ENCODE data around the gene ATP6V1A.
A peak's percentile ranks its signal among the peaks of the same experiment; 100 is the strongest.
"Not testable (repeated sequence)": the region's sequence is repeated elsewhere in the genome, so short reads cannot be mapped to it uniquely, and the experiment has no call there.

Gene ATP6V1A

DNA sequence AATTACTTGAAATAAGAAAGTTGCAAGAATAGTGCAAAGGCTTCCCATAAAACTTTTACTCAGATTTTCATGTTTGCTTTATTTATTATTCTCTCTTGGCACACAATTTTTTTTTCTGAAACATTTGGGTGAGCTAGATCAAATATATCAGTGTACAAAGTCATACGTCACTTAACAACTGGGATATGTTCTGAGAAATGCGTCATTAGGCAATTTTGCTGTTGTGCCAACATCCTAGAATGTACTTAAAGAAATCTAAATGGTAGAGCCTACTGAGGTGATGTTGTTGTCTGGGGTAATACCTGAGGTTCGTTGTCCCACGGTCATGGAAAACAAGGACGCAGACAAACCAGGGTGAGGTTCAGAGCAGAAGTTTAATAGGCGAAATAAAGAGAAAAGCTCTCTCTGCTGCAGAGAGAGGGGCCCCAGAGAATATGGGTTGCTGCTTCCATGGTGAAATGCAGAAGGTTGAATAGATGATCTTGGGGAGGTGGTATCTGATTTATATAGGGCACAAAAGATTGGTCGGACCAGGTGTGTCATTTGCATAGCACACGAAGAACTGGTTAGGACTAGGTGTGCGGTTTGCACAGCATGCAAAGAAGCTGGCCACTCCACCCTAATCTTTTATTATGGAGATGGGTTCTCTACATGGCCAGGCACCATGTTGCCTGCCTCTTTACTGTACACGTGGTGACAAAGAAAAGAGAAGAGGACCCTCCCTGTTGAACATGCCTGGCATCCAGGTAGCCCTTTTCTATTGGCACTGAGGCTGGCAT, 82.9 kb downstream of the ATP6V1A start:
- no peak for DNase-seq

- DNase-seq, result no peak
Observed at GRCh38 chr3:113831103-113831355, 84.2 kb downstream of the ATP6V1A start.

- no peak for DNase-seq
Observed at GRCh38 chr3:113832477-113833164, 85.8 kb downstream of the ATP6V1A start.

DNA sequence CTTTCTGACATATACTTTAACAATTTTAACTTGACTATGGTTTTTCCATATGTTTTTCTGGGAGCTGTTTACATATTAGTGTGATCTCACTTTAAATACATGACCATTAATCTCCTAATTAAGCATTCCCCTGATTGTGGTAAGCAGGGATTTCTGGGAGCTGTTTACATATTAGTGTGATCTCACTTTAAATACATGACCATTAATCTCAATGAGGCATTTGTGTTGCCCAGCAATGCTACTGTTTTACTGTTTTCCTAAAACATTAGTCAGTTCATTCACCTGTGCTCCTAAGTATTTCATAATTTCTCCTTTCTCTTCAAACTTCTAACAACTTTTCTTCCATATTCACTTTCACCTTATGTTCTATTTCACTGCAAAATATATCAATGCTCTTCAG, 88.1 kb downstream of the ATP6V1A start:
- no peak for DNase-seq

DNA sequence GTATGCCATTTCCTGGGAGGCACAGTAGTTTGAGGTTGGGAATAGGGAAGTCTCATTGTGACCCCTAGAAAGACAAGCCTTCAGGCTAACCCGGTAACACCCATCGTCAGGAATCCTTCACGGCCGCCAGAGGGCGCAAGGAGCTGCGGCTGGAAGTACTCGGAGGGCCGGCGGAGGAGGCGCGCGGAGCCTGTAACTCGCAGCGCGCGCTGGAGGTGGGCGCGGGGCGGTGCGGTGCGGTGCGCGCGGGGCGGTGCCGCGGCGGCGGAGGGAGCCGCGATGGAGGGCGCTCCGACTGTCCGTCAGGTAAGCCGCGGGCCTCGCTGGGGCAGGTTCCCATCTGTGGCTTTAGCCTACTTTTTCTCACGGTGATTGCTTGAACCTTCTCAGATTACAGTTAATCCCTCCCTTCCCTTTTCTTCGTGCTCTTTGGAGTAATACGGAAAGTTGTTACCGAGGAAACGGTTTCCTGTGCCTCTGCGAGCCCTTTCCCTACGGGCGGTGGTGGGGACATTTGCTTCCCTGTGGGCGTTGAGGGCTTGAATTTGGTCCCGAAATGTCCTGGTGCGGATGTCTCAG, 91.9 kb downstream of the ATP6V1A start, which contains the start of gene GRAMD1C:
TSS of gene GRAMD1C (plus strand) at position 158 of the 579 bp plus-strand sequence. CDS start at position 280, 122 bp downstream.
- DNase-seq, result peak; percentile 91

- DNase-seq, result no peak
Observed at GRCh38 chr3:113839551-113839950, 92.7 kb downstream of the ATP6V1A start.

DNA sequence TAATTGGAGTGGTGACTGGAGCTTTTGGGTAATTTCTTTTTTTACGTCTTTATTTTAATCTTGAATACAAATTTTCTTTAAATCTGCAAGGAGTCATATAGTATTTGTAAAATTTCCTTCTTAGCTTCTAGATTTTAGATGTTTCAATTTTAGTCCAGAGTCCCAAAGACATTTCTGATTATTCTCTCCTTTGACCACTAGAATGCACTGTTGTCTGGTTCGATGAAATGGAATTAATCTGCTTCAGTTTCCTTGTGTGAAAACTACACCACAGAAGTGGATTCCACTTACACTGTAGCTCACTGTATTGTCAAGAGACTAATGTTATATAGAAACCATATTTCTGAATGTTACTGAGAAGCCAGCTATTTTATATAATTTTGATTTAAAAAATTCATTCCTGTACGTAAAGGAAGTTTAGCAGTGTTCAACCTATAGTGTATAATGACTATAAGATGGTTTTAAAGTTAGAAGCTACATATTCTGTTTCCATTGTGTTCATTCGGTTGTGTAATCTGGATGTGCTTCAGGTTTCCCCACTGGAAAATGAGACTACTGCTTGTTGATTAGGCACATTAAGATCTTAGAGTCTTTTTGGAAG, 97.9 kb downstream of the ATP6V1A start:
- DNase-seq, result peak; percentile 9

GRCh38 chr3:113847247-113847646, 100.4 kb downstream of the ATP6V1A start:
- DNase-seq, result no peak

- no peak for DNase-seq
Observed at GRCh38 chr3:113847664-113848461, 101.0 kb downstream of the ATP6V1A start.

DNA sequence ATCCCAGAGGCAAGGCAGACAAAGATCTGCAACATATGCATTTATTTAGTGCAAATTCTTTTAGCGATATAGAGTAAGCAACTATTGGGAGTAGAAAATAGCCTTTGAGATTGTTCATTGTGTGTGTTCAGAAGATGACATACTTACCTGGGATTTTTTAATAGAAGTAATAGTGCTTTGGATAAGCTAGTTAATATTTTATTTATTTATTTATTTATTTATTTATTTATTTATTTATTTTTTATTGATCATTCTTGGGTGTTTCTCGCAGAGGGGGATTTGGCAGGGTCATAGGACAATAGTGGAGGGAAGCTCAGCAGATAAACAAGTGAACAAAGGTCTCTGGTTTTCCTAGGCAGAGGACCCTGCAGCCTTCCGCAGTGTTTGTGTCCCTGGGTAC, 102.2 kb downstream of the ATP6V1A start:
- DNase-seq, result not testable (repeated sequence)

GRCh38 chr3:113849841-113850240, 103.0 kb downstream of the ATP6V1A start:
- not testable (repeated sequence) for DNase-seq

GRCh38 chr3:113850391-113850790, 103.6 kb downstream of the ATP6V1A start:
- not testable (repeated sequence) for DNase-seq

DNA sequence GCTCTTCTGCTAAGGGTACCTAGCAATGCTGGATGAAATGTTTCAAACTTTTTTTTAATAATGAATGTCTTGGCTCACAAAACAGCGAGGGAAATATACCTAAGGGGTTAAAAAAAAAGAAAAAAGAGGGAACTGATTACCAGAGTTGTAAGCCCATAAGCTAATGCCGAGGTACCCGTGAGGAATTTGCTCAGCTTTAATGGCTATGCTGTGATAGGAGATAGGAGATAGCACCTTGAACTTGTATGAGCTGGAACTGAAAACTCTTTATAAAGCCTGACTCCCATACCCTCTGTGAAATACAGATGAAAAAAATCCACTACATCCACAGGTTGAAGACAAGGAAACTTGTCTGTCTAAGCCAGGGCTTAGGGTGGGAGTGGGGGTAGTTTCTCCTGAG, 105.7 kb downstream of the ATP6V1A start:
- no peak for DNase-seq

All from DMS 273 treated with DMSO at 0.1 percent for 48 hours (cell line).